Esophagus squamous epithelium (tissue), 4 donors: ENCODE measurements around the gene MCCD1.

Experiments used
- CTCF ChIP-seq, 6 experiments: fragments of 450-650 bp in 4 of 6; fragments of 200-600 bp in 2 of 6; sonication (generic) in 2 of 6; IDR thresholded peaks; one replicate each; pipeline ENCODE4 v1.5.1; 2016 to 2019; ENCODE audit warnings: antibody characterized with exemption in 6 of 6, mild to moderate bottlenecking in 4 of 6, moderate library complexity in 4 of 6
- POLR2A ChIP-seq, 4 donors: fragments of 450-650 bp; IDR thresholded peaks; one replicate each; pipeline ENCODE4 v1.6.1; 2017; ENCODE audit warnings: antibody characterized with exemption in 4 of 4, mild to moderate bottlenecking in 4 of 4, moderate library complexity in 3 of 4

- no peak for TF ChIP-seq POLR2A (IDR thresholded peaks at IDR 0.05)
- no peak for TF ChIP-seq CTCF (IDR thresholded peaks at IDR 0.05)
Observed at GRCh38 chr6:31489086-31489485, 39.7 kb upstream of the MCCD1 start.
